ENCODE measurements around the gene UBE2E2.

Gene UBE2E2

DNA sequence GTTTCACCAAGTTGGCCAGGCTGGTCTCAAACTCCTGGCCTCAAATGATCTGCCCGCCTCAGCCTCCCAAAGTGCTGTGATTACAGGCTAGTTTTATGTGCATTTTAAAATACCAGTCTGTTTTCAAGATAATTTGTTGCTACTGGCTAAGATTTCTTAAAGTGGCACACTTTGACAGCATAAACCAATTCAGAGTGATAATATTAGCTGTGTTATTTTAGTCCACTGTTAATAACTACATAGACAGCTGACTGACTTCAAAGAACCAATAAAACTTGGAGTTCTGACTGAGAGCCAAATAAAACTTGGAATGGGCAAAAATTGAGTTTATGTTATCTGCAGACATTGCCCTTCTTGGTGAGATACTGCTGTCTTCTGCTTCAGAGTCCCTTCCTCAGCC is 291.8 kb downstream of the UBE2E2 start (continued):
- TF ChIP-seq ZSCAN23 (tag by site-specific recombination; IDR thresholded peaks at IDR 0.05) (no peak), ZNF280C (tag by site-specific recombination; IDR thresholded peaks at IDR 0.05) (no peak), ZNF140 (tag by site-specific recombination; IDR thresholded peaks at IDR 0.05) (no peak), ZNF670 (tag by site-specific recombination; IDR thresholded peaks at IDR 0.05; ENCODE audit: low read depth) (no peak), ZNF548 (tag by site-specific recombination; IDR thresholded peaks at IDR 0.05) (no peak), ZNF639 (tag by site-specific recombination; IDR thresholded peaks at IDR 0.05) (no peak), ZNF426 (tag by site-specific recombination; IDR thresholded peaks at IDR 0.05) (no peak), ZNF600 (tag by site-specific recombination; IDR thresholded peaks at IDR 0.05) (no peak), ZNF10 (tag by site-specific recombination; IDR thresholded peaks at IDR 0.05) (no peak), ZBTB17 (tag by site-specific recombination; IDR thresholded peaks at IDR 0.05) (no peak), BCL6B (tag by site-specific recombination; IDR thresholded peaks at IDR 0.05) (0 out of 2 replicates have a peak, but pooled peaks have one; percentile 21), ZNF362 (tag by site-specific recombination; IDR thresholded peaks at IDR 0.05) (no peak), ZNF571 (tag by site-specific recombination; IDR thresholded peaks at IDR 0.05) (no peak), SP2 (tag by site-specific recombination; IDR thresholded peaks at IDR 0.05) (no peak)

GRCh38 chr3:23495507-23495906 is 292.4 kb downstream of the UBE2E2 start:
- no peaks in the 10 kb centered on the region for H3K36me3 ChIP-seq (ENCODE audit: control insufficient read depth in 2 of 2, insufficient read depth in 1 of 2, low read length in 2 of 2)
- H3K9me3 ChIP-seq (ENCODE audit: control insufficient read depth, insufficient read depth, low read depth, low read length), result no peaks in the 10 kb centered on the region
- H3K27ac ChIP-seq (ENCODE audit: extremely low read depth, low read depth, low read length), result peak overlapping the region; percentile 32; the same call in 1 of the 2 replicates
- no peak overlapping the region for H3K4me3 ChIP-seq (ENCODE audit: low read depth, low read length)
- ChIA-PET POLR2A (no interaction called here), CTCF (no interaction called here)
- peaks cover 8% of the 10 kb centered on the region for H3K4me1 ChIP-seq (ENCODE audit: control insufficient read depth, insufficient read depth, low read length)
- TF ChIP-seq SP7 (tag by site-specific recombination; IDR thresholded peaks at IDR 0.05), result peak; percentile 77
- peak; percentile 42; the same call in 1 of the 2 replicates for TF ChIP-seq IKZF3 (tag by site-specific recombination; IDR thresholded peaks at IDR 0.05)
- peak; percentile 9; the same call in 1 of the 2 replicates for TF ChIP-seq TCF7L2 (IDR thresholded peaks at IDR 0.05; ENCODE audit: borderline replicate concordance, low read depth, low read length)
- TF ChIP-seq CTCF (tag by site-specific recombination; IDR thresholded peaks at IDR 0.05), result no peak

Data from HEK293 (cell line).